Measurements from ENCODE around the gene ASH1L. TPM values are rescaled to one million over a fixed set of nuclear protein-coding genes. Genes with fewer than 3 reads are reported as not detected.

Gene ASH1L
- total RNA-seq, 1 experiment from 2014 or later, result 29.3 TPM

DNA sequence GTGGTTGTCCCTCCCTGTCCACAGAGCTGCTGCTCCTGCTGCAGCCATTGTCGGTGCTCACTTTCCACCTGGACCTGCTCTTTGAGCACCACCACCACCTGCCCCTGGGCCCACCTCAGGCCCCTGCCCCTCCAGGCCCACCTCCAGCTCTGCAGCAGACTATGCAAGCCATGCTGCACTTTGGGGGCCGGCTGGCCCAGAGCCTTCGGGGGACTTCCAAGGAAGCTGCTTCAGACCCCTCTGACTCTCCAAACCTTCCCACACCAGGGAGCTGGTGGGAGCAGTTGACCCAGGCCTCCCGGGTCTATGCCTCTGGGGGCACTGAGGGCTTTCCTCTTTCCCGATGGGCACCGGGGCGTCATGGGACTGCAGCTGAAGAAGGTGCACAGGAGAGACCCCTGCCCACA lies 236.0 kb downstream of the ASH1L start (continued):
- TF ChIP-seq, protein P1, sequence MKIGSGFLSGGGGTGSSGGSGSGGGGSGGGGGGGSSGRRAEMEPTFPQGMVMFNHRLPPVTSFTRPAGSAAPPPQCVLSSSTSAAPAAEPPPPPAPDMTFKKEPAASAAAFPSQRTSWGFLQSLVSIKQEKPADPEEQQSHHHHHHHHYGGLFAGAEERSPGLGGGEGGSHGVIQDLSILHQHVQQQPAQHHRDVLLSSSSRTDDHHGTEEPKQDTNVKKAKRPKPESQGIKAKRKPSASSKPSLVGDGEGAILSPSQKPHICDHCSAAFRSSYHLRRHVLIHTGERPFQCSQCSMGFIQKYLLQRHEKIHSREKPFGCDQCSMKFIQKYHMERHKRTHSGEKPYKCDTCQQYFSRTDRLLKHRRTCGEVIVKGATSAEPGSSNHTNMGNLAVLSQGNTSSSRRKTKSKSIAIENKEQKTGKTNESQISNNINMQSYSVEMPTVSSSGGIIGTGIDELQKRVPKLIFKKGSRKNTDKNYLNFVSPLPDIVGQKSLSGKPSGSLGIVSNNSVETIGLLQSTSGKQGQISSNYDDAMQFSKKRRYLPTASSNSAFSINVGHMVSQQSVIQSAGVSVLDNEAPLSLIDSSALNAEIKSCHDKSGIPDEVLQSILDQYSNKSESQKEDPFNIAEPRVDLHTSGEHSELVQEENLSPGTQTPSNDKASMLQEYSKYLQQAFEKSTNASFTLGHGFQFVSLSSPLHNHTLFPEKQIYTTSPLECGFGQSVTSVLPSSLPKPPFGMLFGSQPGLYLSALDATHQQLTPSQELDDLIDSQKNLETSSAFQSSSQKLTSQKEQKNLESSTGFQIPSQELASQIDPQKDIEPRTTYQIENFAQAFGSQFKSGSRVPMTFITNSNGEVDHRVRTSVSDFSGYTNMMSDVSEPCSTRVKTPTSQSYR (CRISPR knock-in tag; IDR thresholded peaks at IDR 0.05), result no peak
- TF ChIP-seq, protein P2, sequence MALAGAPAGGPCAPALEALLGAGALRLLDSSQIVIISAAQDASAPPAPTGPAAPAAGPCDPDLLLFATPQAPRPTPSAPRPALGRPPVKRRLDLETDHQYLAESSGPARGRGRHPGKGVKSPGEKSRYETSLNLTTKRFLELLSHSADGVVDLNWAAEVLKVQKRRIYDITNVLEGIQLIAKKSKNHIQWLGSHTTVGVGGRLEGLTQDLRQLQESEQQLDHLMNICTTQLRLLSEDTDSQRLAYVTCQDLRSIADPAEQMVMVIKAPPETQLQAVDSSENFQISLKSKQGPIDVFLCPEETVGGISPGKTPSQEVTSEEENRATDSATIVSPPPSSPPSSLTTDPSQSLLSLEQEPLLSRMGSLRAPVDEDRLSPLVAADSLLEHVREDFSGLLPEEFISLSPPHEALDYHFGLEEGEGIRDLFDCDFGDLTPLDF (CRISPR knock-in tag; IDR thresholded peaks at IDR 0.05), result no peak

DNA sequence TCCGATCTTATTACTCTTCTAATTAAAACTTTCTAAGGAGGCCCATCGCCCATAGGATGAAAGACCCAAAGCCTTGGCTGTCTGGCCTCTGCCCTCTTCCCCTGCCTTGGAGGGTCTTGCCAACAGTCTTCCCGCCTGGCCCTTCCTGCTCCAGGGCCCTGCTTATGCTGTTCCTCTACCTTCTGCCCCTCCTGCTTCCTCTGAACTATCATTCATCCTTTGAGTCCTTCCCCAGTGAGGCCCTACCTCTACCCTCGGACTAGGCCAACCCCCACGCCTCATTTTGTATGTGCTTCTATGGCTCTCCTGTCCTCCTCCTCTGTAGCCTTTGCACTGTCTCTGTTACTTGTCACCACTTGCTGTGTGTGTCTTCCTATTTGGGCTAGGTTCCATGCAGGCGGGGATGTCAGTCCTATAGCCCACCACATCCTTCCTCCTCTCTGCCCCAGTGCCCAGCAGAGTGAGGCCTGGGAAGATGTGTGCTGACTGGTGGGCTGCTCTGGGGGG lies 236.5 kb downstream of the ASH1L start:
- POLR2A ChIA-PET, result no interaction called here
- DNase-seq (ENCODE audit: low spot score) (no peak), ATAC-seq (no peak)
- CTCF ChIA-PET, result interaction anchor here (1.4 to 9.9 kb wide), 2 partner anchors 75 to 153 kb away, joined by 5 to 204 read pairs; partner anchors contain the start of gene KRTCAP2
- H3K27ac Mint-ChIP-seq, result no peak overlapping the region
- H3K9me3 Mint-ChIP-seq, result no peaks in the 10 kb centered on the region
- H3K27me3 Mint-ChIP-seq (ENCODE audit: low read depth), result peaks cover 6% of the 10 kb centered on the region
- TF ChIP-seq ZNF232 (CRISPR knock-in tag; IDR thresholded peaks at IDR 0.05), result no peak
- TF ChIP-seq OVOL2 (CRISPR knock-in tag; IDR thresholded peaks at IDR 0.05; ENCODE audit: borderline replicate concordance), result no peak
- TF ChIP-seq FOXK1 (CRISPR knock-in tag; IDR thresholded peaks at IDR 0.05), result no peak
- TF ChIP-seq, protein P3, sequence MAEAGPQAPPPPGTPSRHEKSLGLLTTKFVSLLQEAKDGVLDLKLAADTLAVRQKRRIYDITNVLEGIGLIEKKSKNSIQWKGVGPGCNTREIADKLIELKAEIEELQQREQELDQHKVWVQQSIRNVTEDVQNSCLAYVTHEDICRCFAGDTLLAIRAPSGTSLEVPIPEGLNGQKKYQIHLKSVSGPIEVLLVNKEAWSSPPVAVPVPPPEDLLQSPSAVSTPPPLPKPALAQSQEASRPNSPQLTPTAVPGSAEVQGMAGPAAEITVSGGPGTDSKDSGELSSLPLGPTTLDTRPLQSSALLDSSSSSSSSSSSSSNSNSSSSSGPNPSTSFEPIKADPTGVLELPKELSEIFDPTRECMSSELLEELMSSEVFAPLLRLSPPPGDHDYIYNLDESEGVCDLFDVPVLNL (CRISPR knock-in tag; IDR thresholded peaks at IDR 0.05; ENCODE audit: borderline replicate concordance, low read depth), result no peak
- no peak for TF ChIP-seq SMAD3 (CRISPR knock-in tag; IDR thresholded peaks at IDR 0.05; ENCODE audit: borderline replicate concordance)
- no peak for TF ChIP-seq ZNF423 (CRISPR knock-in tag; IDR thresholded peaks at IDR 0.05)
- no peak for TF ChIP-seq ZNF317 (CRISPR knock-in tag; IDR thresholded peaks at IDR 0.05; ENCODE audit: borderline replicate concordance, low read depth)
- H3K36me3 Mint-ChIP-seq, result peaks cover 20% of the 10 kb centered on the region
- H3K4me1 Mint-ChIP-seq, result peaks cover 23% of the 10 kb centered on the region
- H3K4me3 Mint-ChIP-seq, result peak overlapping the region; percentile 91

DNA sequence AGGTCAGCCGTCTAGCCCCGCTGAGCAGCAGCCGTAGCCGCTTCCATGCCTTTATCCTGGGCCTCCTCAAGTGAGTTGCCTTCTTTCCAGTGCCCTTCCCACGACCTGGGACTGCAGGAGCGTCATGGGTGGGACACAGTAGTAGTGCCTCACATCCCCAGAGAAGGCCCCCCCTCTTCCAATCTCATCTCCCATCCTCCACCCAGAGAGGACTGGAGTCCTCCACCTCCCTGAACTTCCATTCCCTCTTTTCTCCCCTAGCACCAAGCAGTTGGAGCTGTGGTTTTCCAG lies 237.1 kb downstream of the ASH1L start:
- no peak for DNase-seq (ENCODE audit: low spot score)
- H3K9me3 Mint-ChIP-seq, result no peaks in the 10 kb centered on the region
- H3K36me3 Mint-ChIP-seq, result peaks cover 15% of the 10 kb centered on the region
- H3K4me3 Mint-ChIP-seq, result peak overlapping the region; percentile 91
- ATAC-seq, result no peak
- ChIA-PET CTCF (interaction anchor here (1.0 to 9.9 kb wide), 9 partner anchors 12 to 254 kb away, joined by 3 to 204 read pairs (median 5); partner anchors contain the start of genes CLK2, HCN3 and KRTCAP2), POLR2A (no interaction called here)
- H3K4me1 Mint-ChIP-seq, result peaks cover 27% of the 10 kb centered on the region
- H3K27ac Mint-ChIP-seq, result no peak overlapping the region
- 0 out of 2 replicates have a peak, but pooled peaks have one; percentile 4 for TF ChIP-seq MAX (CRISPR knock-in tag; IDR thresholded peaks at IDR 0.05)
- TF ChIP-seq FOXP1 (CRISPR knock-in tag; IDR thresholded peaks at IDR 0.05; ENCODE audit: borderline replicate concordance), result peak; percentile 0; the same call in 1 of the 2 replicates
- TF ChIP-seq, protein P4, sequence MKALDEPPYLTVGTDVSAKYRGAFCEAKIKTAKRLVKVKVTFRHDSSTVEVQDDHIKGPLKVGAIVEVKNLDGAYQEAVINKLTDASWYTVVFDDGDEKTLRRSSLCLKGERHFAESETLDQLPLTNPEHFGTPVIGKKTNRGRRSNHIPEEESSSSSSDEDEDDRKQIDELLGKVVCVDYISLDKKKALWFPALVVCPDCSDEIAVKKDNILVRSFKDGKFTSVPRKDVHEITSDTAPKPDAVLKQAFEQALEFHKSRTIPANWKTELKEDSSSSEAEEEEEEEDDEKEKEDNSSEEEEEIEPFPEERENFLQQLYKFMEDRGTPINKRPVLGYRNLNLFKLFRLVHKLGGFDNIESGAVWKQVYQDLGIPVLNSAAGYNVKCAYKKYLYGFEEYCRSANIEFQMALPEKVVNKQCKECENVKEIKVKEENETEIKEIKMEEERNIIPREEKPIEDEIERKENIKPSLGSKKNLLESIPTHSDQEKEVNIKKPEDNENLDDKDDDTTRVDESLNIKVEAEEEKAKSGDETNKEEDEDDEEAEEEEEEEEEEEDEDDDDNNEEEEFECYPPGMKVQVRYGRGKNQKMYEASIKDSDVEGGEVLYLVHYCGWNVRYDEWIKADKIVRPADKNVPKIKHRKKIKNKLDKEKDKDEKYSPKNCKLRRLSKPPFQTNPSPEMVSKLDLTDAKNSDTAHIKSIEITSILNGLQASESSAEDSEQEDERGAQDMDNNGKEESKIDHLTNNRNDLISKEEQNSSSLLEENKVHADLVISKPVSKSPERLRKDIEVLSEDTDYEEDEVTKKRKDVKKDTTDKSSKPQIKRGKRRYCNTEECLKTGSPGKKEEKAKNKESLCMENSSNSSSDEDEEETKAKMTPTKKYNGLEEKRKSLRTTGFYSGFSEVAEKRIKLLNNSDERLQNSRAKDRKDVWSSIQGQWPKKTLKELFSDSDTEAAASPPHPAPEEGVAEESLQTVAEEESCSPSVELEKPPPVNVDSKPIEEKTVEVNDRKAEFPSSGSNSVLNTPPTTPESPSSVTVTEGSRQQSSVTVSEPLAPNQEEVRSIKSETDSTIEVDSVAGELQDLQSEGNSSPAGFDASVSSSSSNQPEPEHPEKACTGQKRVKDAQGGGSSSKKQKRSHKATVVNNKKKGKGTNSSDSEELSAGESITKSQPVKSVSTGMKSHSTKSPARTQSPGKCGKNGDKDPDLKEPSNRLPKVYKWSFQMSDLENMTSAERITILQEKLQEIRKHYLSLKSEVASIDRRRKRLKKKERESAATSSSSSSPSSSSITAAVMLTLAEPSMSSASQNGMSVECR (CRISPR knock-in tag; IDR thresholded peaks at IDR 0.05; ENCODE audit: borderline replicate concordance), result 0 out of 2 replicates have a peak, but pooled peaks have one; percentile 2
- TF ChIP-seq, protein P1 (CRISPR knock-in tag; IDR thresholded peaks at IDR 0.05), result no peak
- peaks cover 6% of the 10 kb centered on the region for H3K27me3 Mint-ChIP-seq (ENCODE audit: low read depth)

Measured in WTC11 (cell line).